Measurements from ENCODE around the gene OR4X2. TPM values are rescaled to one million over a fixed set of nuclear protein-coding genes. Genes with fewer than 3 reads are reported as not detected.

Gene OR4X2, protein sequence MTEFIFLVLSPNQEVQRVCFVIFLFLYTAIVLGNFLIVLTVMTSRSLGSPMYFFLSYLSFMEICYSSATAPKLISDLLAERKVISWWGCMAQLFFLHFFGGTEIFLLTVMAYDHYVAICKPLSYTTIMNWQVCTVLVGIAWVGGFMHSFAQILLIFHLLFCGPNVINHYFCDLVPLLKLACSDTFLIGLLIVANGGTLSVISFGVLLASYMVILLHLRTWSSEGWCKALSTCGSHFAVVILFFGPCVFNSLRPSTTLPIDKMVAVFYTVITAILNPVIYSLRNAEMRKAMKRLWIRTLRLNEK
- not detected in 2 replicates for total RNA-seq

GRCh38 chr11:48244804-48245203 is at the start of gene OR4X2:
OR4X2 (plus strand) TSS chr11:48245104; CDS start chr11:48245104, 0 bp downstream.

DNA sequence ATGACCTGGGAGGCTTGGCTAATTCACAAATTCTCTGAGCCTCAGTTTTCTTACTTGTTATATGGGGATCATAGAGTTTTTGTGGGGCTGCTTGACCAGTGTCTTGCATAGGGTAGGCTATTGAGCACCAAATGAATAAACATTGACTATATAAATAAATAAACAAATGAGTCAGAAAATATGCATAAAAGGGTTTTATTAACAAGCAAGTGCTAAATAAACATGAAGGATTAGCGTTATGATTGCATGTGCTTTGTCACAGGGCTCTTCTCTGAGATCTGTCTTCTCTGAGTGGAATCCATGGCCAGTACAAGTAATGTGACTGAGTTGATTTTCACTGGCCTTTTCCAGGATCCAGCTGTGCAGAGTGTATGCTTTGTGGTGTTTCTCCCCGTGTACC is 28.4 kb upstream of the OR4X2 start, which contains the start of gene OR4B1:
Gene OR4B1 (plus strand): TSS at position 301 of the 400 bp plus-strand sequence. CDS start 0 bp downstream, at position 301.

GRCh38 chr11:48263423-48263911 is 18.6 kb downstream of the OR4X2 start, which contains the start of gene OR4X1:
OR4X1 (plus strand) TSS chr11:48263861; CDS start chr11:48263861, 0 bp downstream.

Other genes starting within 250 kb of the OR4X2 start
- gene OR4B1, start 28.3 kb upstream of the OR4X2 start, total RNA-seq, result not detected in 2 replicates
- gene OR4X1, start 18.8 kb downstream of the OR4X2 start, total RNA-seq, result not detected in 2 replicates
- not detected in 2 replicates for gene OR4S1, start 61.1 kb downstream of the OR4X2 start, total RNA-seq
- gene OR4C3, start 79.8 kb downstream of the OR4X2 start, total RNA-seq, result not detected in 2 replicates
- gene OR4C5, start 121.4 kb downstream of the OR4X2 start, total RNA-seq, result not detected in 2 replicates
- gene OR4A47, start 243.7 kb downstream of the OR4X2 start, total RNA-seq, result not detected in 2 replicates